HG03520 (cell line): ENCODE measurements around the gene C11orf86.
"Not testable (repeated sequence)": the region's sequence is repeated elsewhere in the genome, so short reads cannot be mapped to it uniquely, and the experiment has no call there.

Source experiments
- ATAC-seq: cut with Tn5 transposase; IDR thresholded peaks from one replicate; pipeline ENCODE4 v1.9.1; 2021; ENCODE audit warnings: mild to moderate bottlenecking, moderate library complexity; ENCODE audit not compliant: unreplicated experiment

The C11orf86 gene

DNA sequence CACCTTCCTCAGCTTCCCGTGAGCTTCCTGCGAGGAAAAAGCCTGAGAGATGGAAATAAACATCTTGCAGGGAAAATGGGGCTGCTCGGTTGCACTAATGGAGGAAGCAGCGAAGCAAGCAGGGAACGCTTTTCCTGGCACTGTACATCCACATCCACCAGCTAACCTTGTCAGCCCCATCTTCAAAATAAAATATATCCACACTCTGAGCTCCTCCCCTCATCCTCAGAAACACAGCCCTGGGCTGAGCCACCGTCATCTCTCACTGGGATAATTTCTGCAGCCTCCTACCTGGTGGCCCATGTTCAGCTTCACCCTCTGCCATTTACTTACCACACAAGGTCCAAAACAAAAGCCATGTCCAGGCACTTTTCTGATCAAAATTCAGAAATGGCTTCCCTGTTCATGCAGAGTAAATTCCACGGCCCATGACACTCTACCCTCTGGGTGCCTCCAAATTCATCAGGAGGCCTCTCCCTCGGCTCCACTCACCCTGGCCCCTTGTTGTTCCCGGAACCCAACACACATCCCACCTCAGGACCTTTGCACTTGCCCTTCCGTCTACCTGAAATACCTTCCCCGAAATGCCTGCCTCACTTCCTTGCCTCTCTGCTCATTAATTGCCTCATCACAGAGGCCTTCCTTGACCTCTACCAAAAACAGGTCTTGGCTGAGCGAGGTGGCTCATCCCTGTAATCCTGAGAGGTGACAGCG lies 13.0 kb downstream of the C11orf86 start:
- no peak for ATAC-seq

DNA sequence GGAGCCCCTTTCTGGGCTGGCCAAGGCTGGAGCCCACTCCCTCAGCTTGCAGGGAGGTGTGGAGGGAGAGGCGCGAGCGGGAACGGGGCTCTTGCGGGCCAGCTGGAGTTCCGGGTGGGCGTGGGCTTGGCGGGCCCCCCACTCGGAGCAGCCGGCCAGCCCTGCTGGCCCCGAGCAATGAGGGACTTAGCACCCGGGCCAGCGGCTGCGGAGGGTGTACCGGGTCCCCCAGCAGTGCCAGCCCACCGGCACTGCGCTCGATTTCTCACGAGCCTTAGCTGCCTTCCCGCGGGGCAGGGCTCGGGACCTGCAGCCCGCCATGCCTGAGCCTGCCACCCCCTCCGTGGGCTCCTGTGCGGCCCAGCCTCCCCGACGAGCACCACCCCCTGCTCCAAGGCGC lies 13.6 kb downstream of the C11orf86 start:
- ATAC-seq, result not testable (repeated sequence)

GRCh38 chr11:66989360-66989759 lies 14.3 kb downstream of the C11orf86 start:
- not testable (repeated sequence) for ATAC-seq

GRCh38 chr11:66992041-66992440 lies 16.9 kb downstream of the C11orf86 start:
- ATAC-seq, result no peak

DNA sequence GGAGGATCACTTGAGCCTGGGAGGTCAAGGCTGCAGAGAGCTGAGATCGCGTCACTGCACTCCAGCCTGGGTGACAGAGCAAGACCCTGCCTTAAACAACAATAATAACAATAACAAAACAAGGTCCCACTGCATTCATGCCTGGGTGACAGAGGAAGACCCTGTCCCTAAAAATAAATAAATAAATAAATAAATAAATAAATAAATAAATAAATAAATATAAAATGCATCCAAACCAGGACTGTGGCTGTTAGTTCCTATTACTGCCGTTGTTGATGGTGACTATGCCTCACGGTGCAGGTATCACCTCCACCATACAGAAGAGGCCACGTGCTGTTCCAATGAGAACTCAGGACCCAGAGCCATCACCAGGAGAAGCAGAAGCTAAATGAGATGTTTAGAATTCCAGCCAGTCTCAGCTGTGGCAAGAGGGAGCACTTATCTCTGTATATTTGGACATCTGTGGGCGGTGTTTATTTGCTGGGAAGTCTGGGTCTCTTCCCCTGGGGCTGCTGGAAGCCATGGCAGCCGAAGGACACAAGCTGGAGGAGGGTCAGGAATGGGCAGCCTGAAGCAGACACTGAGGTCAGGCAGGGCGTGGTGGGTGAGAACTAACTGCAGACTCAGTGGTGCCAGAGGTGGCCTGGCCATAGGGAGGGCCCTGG lies 21.6 kb downstream of the C11orf86 start:
- no peak for ATAC-seq

GRCh38 chr11:66999555-66999954 lies 24.5 kb downstream of the C11orf86 start:
- ATAC-seq, result no peak

DNA sequence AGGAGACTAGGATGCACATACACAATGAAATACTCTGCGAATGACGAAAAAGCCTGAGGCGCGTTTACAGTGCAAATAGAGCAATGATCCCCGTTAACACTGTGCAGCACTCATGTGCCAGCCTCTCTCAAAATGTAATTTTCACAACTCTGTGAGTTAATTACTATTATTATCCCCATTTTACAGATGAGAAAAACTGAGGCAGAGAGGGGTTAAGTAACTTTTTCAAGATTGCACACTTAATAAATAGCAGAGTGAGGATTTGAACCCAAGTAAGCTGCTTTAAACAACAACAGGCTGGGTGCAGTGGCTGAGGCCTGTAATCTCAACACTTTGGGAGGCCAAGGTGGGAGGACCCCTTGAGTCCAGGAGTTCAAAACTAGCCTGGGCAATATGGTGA lies 26.2 kb downstream of the C11orf86 start:
- ATAC-seq, result no peak

DNA sequence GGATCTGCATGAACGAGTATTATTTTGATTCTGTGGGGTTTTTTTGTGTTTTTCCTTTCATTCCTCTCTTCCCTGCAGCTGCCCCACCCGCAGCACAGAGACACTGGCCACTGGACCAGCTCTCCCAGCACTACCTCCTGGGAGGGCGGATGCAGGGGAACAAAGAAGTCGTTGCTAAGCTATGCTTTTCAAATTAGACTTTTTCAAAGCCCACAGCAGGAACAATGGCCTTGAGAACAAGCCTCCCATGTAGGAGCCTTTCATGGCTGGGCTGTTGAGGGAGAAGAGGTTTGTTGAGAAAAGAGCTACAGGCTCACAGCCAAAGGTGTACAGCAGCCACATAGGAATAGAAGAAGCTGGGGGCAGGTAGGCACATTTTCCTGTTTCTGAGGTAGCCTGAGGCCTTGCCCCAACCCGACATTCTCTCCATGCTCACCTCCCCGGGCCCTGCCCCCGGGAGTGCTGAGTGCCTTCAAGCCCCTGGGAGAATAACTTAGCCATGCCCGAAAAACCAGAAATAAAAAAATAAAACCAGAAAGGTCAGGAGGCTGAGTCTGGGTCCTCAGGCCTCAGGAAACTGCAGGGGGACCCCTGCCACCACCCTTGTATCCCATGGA lies 27.3 kb downstream of the C11orf86 start:
- no peak for ATAC-seq

- ATAC-seq, result no peak
These were observed 27.9 kb downstream of the C11orf86 start for GRCh38 chr11:67002921-67003411.

- ATAC-seq, result not testable (repeated sequence)
These were observed 30.1 kb downstream of the C11orf86 start for GRCh38 chr11:67005200-67005599.

- ATAC-seq, result no peak
These were observed 31.2 kb downstream of the C11orf86 start for GRCh38 chr11:67006029-67006884.

- ATAC-seq, result no peak
These were observed 32.0 kb downstream of the C11orf86 start for GRCh38 chr11:67007126-67007525.

GRCh38 chr11:67010296-67010905 lies 35.3 kb downstream of the C11orf86 start:
- no peak for ATAC-seq

GRCh38 chr11:67013511-67014045 lies 38.5 kb downstream of the C11orf86 start:
- ATAC-seq, result no peak

DNA sequence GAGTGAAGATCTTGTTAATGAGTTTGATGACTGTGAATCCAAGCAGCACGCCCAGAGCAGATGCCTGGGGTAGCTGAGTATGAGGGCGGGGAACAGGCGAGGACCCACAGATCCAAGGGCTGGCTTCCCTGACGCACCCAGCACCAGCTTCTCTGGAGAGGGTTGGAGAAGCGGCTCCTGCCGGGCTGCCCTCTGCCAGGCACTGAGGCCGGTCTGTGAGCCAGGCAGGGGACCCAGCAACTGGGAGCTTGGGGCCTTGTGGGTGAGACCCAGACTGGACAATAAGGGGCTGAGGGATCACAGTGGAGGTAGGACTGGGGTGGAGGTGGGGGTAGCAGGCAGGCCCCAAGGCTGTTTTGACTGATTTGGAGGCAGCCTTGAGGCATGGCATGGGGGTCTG lies 39.2 kb downstream of the C11orf86 start:
- no peak for ATAC-seq

GRCh38 chr11:67015048-67015447 lies 39.9 kb downstream of the C11orf86 start:
- no peak for ATAC-seq

GRCh38 chr11:67016550-67016949 lies 41.4 kb downstream of the C11orf86 start:
- ATAC-seq, result no peak

DNA sequence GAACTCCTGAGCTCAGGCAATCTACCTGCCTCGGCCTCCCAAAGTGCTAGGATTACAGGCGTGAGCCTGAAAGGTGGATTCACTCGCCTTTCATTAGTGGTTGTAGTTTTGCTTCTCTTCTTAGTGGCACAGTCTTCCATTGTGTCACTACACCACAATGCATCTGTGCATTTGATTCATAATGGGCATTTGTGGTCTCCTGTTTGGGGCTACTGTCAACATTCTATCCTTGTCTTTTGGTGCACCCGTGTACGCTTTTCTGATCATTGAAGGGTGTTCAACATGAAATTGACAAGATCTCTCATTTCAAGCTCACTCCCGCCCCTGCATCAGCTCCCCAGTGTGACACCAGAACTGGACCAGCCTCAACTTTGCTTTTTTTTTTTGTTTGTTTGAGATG lies 45.8 kb downstream of the C11orf86 start:
- no peak for ATAC-seq

- ATAC-seq, result no peak
These were observed 47.3 kb downstream of the C11orf86 start for GRCh38 chr11:67022341-67022933.
